B cell (primary cell): Measurements from ENCODE around the gene MEAK7. TPM values are rescaled to one million over a fixed set of nuclear protein-coding genes. Genes with fewer than 3 reads are reported as not detected.

Experiments
- ATAC-seq: fragments of 200-7000 bp; cut with Tn5 transposase; one replicate; pipeline ENCODE4 v1.10.0; 2021; ENCODE audit warnings: low read depth, mild to moderate bottlenecking, moderate number of reproducible peaks, moderate library complexity
- CTCF ChIA-PET: fragments of 350-600 bp; sonication (Branson Sonifier 250); formaldehyde crosslinking; loops from one replicate; lab custom pipeline; 2021; ENCODE audit warnings: antibody characterized with exemption, inconsistent platforms; lab: Charles Lee
- POLR2A ChIA-PET: fragments of 350-600 bp; sonication (Branson Sonifier 250); formaldehyde crosslinking; loops from one replicate; lab custom pipeline; 2021; ENCODE audit warnings: antibody characterized with exemption; lab: Charles Lee
- DNase-seq: peaks from one replicate; pipeline ENCODE4 v3.0.0; 2013
- H2AFZ ChIP-seq: 2 replicates; pipeline ENCODE4 v1.6.1; 2012; ENCODE audit warnings: mild to moderate bottlenecking, low read depth, low read length; ENCODE audit not compliant: insufficient read depth, poor library complexity, severe bottlenecking
- H3K27ac ChIP-seq, 2 donors: 1 replicate in 1 of 2; 2 replicates in 1 of 2; pipeline ENCODE4 v1.5.1; 2012 to 2013; ENCODE audit warnings: low read length in 2 of 2, mild to moderate bottlenecking in 2 of 2, moderate library complexity in 1 of 2
- H3K27me3 ChIP-seq, 4 experiments: fragments of 200-600 bp in 1 of 4; sonication (generic) in 1 of 4; replicated peaks in 1 of 4; 1 replicate in 2 of 4; 2 replicates in 2 of 4; pipeline versions ENCODE4 v1.6.1 to v1.7.0; 2013 to 2016; ENCODE audit warnings: low read length in 3 of 4, mild to moderate bottlenecking in 2 of 4, mixed read lengths in 1 of 4, moderate library complexity in 1 of 4; ENCODE audit not compliant: insufficient read depth in 4 of 4, control insufficient read depth in 3 of 4; ENCODE audit errors: control extremely low read depth in 1 of 4
- H3K36me3 ChIP-seq, 2 experiments: replicated peaks in 1 of 2; 1 replicate in 1 of 2; 2 replicates in 1 of 2; pipeline versions ENCODE4 v1.6.1 to v1.7.1; 2013; ENCODE audit warnings: low read length in 1 of 2; ENCODE audit not compliant: insufficient read depth in 2 of 2, control insufficient read depth in 1 of 2; ENCODE audit errors: control extremely low read depth in 1 of 2, extremely low read depth in 1 of 2
- H3K4me1 ChIP-seq, 2 donors: fragments of 200-600 bp in 1 of 2; sonication (generic) in 1 of 2; 1 replicate in 1 of 2; 2 replicates in 1 of 2; pipeline versions ENCODE4 v1.5.1 to v1.6.1; 2013 to 2017; ENCODE audit warnings: low read length in 2 of 2; ENCODE audit not compliant: control insufficient read depth in 2 of 2, insufficient read depth in 2 of 2
- H3K4me2 ChIP-seq: replicated peaks from 2 replicates; pipeline ENCODE3; 2012; ENCODE audit warnings: mild to moderate bottlenecking, low read depth, low read length; ENCODE audit not compliant: poor library complexity, severe bottlenecking
- H3K4me3 ChIP-seq, 5 experiments: fragments of 200-600 bp in 1 of 5; sonication (generic) in 1 of 5; 1 replicate in 3 of 5; 2 replicates in 2 of 5; pipeline versions ENCODE4 v1.5.1 to v1.7.0; 2011 to 2016; ENCODE audit warnings: low read length in 4 of 5, mild to moderate bottlenecking in 4 of 5, low read depth in 2 of 5, control low read depth in 1 of 5, moderate library complexity in 1 of 5; ENCODE audit not compliant: insufficient read depth in 1 of 5; ENCODE audit errors: control extremely low read depth in 1 of 5, extremely low read depth in 1 of 5
- H3K79me2 ChIP-seq: fragments of 200-600 bp; sonication (generic); one replicate; pipeline ENCODE4 v1.6.0; 2016; ENCODE audit warnings: low read length; ENCODE audit not compliant: control insufficient read depth, insufficient read depth
- H3K9ac ChIP-seq: fragments of 200-600 bp; sonication (generic); 2 replicates; pipeline ENCODE4 v1.6.1; 2017; ENCODE audit warnings: mild to moderate bottlenecking, low read length, moderate library complexity
- H3K9me3 ChIP-seq, 3 donors: one replicate each; pipeline versions ENCODE4 v1.6.1 to v1.7.1; 2013; ENCODE audit warnings: low read length in 2 of 3; ENCODE audit not compliant: control insufficient read depth in 2 of 3, insufficient read depth in 1 of 3; ENCODE audit errors: control extremely low read depth in 1 of 3
- H4K20me1 ChIP-seq: 2 replicates; pipeline ENCODE4 v1.6.0; 2012; ENCODE audit warnings: mild to moderate bottlenecking, low read length; ENCODE audit not compliant: insufficient read depth, control insufficient read depth, poor library complexity, severe bottlenecking
- H3K27ac Mint-ChIP-seq: one replicate; pipeline ENCODE4 v1.8.0; 2021; ENCODE audit warnings: mixed read lengths
- H3K27me3 Mint-ChIP-seq: one replicate; pipeline ENCODE4 v1.8.0; 2021; ENCODE audit warnings: mixed read lengths
- H3K4me1 Mint-ChIP-seq: one replicate; pipeline ENCODE4 v1.8.0; 2021; ENCODE audit warnings: mixed read lengths
- H3K4me3 Mint-ChIP-seq: one replicate; pipeline ENCODE4 v1.8.0; 2021; ENCODE audit warnings: mixed read lengths
- H3K9me3 Mint-ChIP-seq: one replicate; pipeline ENCODE4 v1.8.0; 2022; ENCODE audit warnings: mixed read lengths; ENCODE audit not compliant: insufficient read depth
- CTCF ChIP-seq: fragments of 200-600 bp; IDR thresholded peaks from one replicate; pipeline ENCODE4 v1.8.0; 2022; ENCODE audit warnings: antibody characterized with exemption, mild to moderate bottlenecking
- EZH2 ChIP-seq: IDR thresholded peaks from 2 replicates; pipeline ENCODE4 v1.6.1; 2012; ENCODE audit warnings: borderline replicate concordance, low read depth, mild to moderate bottlenecking, moderate library complexity, low read length; ENCODE audit not compliant: insufficient read depth, poor library complexity, severe bottlenecking
- WGBS: methylation state at CpG from one replicate; pipeline ENCODE4 v1.1.5; 2013; ENCODE audit warnings: missing lambda C conversion rate; ENCODE audit not compliant: insufficient coverage; 5-methylcytosine and 5-hydroxymethylcytosine counted together
- intact Hi-C: fragments of 100-400 bp; cut with micrococcal nuclease; formaldehyde crosslinking; loops from one replicate; pipeline ENCODE4 v1.10.0; 2022
- polyA plus RNA-seq: library from polyadenylated mRNA; depleted of rRNA; stranded (reverse); fragments of >200 nt; gene quantifications from 2 replicates; pipeline ENCODE4 v1.2.3, GENCODE V29; 2012
- total RNA-seq, 2 donors: library from RNA; stranded (reverse); fragments of 120-200 nt in 1 of 2; gene quantifications; 1 replicate in 1 of 2; 2 replicates in 1 of 2; pipeline versions ENCODE4 v1.2.3 to v1.2.4, GENCODE V29; 2013 to 2022

Gene MEAK7
- total and polyA plus RNA-seq, 2 donors (not counting 1 experiment from before 2014, with no cell fraction given), result 3.9 to 19.3 TPM

- Histone ChIP-seq H3K9ac (no peak overlapping the region), H3K4me2 (no peak overlapping the region), H3K9me3 (peaks cover 2 to 18% (median 10%) of the 10 kb centered on the region in 3 donors), H4K20me1 (no peaks in the 10 kb centered on the region), H3K36me3 (peaks cover 0 to 9% of the 10 kb centered on the region in 2 experiments), H3K27ac (no peak overlapping the region), H3K79me2 (no peaks in the 10 kb centered on the region), H2AFZ (no peak overlapping the region), H3K4me3 (no peak overlapping the region), H3K4me1 (no peaks in the 10 kb centered on the region), H3K27me3 (no peaks in the 10 kb centered on the region)
- DNase-seq (no peak), ATAC-seq (no peak)
- Mint-ChIP-seq H3K4me3 (no peak overlapping the region), H3K4me1 (no peaks in the 10 kb centered on the region), H3K27ac (no peak overlapping the region), H3K27me3 (no peaks in the 10 kb centered on the region), H3K9me3 (peaks cover 16% of the 10 kb centered on the region)
- no peak for TF ChIP-seq CTCF
- no peak for TF ChIP-seq EZH2
- intact Hi-C loops, result no loop called here
- CTCF ChIA-PET, result no interaction called here
- POLR2A ChIA-PET, result no interaction called here
- 98% methylated on average over 4 of the region's 4 CpGs for WGBS
These were observed 32.5 kb downstream of the MEAK7 start for GRCh38 chr16:84471966-84472365.

- 92% methylated on average over 3 of the region's 7 CpGs for WGBS
- Histone ChIP-seq H3K4me1 (no peaks in the 10 kb centered on the region), H4K20me1 (no peaks in the 10 kb centered on the region), H3K9me3 (peaks cover 2 to 18% (median 14%) of the 10 kb centered on the region in 3 donors), H3K9ac (no peak overlapping the region), H3K36me3 (peaks cover 0 to 9% of the 10 kb centered on the region in 2 experiments), H3K4me3 (no peak overlapping the region), H3K27me3 (no peaks in the 10 kb centered on the region), H3K27ac (no peak overlapping the region), H2AFZ (no peak overlapping the region), H3K4me2 (no peak overlapping the region), H3K79me2 (no peaks in the 10 kb centered on the region)
- no peaks in the 10 kb centered on the region for H3K27me3 Mint-ChIP-seq
- no peak overlapping the region for H3K4me3 Mint-ChIP-seq
- no peaks in the 10 kb centered on the region for H3K4me1 Mint-ChIP-seq
- peaks cover 17% of the 10 kb centered on the region for H3K9me3 Mint-ChIP-seq
- ChIA-PET POLR2A (no interaction called here), CTCF (no interaction called here)
- DNase-seq, result no peak
- no peak for TF ChIP-seq CTCF
- no peak for TF ChIP-seq EZH2
- intact Hi-C loops, result no loop called here
- no peak overlapping the region for H3K27ac Mint-ChIP-seq
- no peak for ATAC-seq
These were observed 33.1 kb downstream of the MEAK7 start for GRCh38 chr16:84471316-84471715.
